Uterus (tissue), 2 donors: ENCODE results near the gene LCE1F.

Experiments used
- CTCF ChIP-seq, 4 experiments: fragments of 200-600 bp in 2 of 4; fragments of 450-650 bp in 2 of 4; sonication (generic) in 2 of 4; IDR thresholded peaks; one replicate each; pipeline ENCODE4 v1.5.1; 2016 to 2019; ENCODE audit warnings: antibody characterized with exemption in 4 of 4, mild to moderate bottlenecking in 2 of 4, moderate library complexity in 1 of 4
- POLR2A ChIP-seq, 2 donors: fragments of 450-650 bp; IDR thresholded peaks; one replicate each; pipeline ENCODE4 v1.6.1; 2016; ENCODE audit warnings: antibody characterized with exemption in 2 of 2, mild to moderate bottlenecking in 1 of 2, moderate library complexity in 1 of 2

- no peak for TF ChIP-seq CTCF (IDR thresholded peaks at IDR 0.05)
- TF ChIP-seq POLR2A (IDR thresholded peaks at IDR 0.05) = no peak
Measured at GRCh38 chr1:152757747-152758146, 17.2 kb upstream of the LCE1F start, which contains the start of gene KPRP.
